ENCODE measurements around the gene C1orf146. TPM values are rescaled to one million over a fixed set of nuclear protein-coding genes. Genes with fewer than 3 reads are reported as not detected.

C1orf146 gene
- total and polyA plus RNA-seq, 2 donors (not counting 1 experiment from before 2014, with no cell fraction given) = not detected

- TF ChIP-seq CTCF (IDR thresholded peaks at IDR 0.05) = no peak
- TF ChIP-seq EZH2 (IDR thresholded peaks at IDR 0.05; ENCODE audit: borderline replicate concordance, insufficient read depth, low read depth, low read length, poor library complexity, severe bottlenecking) = no peak
- H3K79me2 ChIP-seq (ENCODE audit: control insufficient read depth, insufficient read depth, low read length) = no peaks in the 10 kb centered on the region
- no peaks in the 10 kb centered on the region for H3K27me3 ChIP-seq (replicated peaks in 1 of 4; ENCODE audit: control extremely low read depth in 1 of 4, control insufficient read depth in 3 of 4, insufficient read depth in 4 of 4, low read length in 3 of 4)
- H3K9me3 Mint-ChIP-seq (ENCODE audit: insufficient read depth) = no peaks in the 10 kb centered on the region
- no peak overlapping the region for H3K27ac ChIP-seq (ENCODE audit: low read length in 2 of 2)
- H3K27ac Mint-ChIP-seq = no peak overlapping the region
- no peaks in the 10 kb centered on the region for H4K20me1 ChIP-seq (ENCODE audit: control insufficient read depth, insufficient read depth, low read length, poor library complexity, severe bottlenecking)
- DNase-seq = no peak
- CTCF ChIA-PET = no interaction called here
- no peak overlapping the region for H3K4me2 ChIP-seq (replicated peaks; ENCODE audit: low read depth, low read length, poor library complexity, severe bottlenecking)
- H3K4me1 Mint-ChIP-seq = no peaks in the 10 kb centered on the region
- no peak for ATAC-seq (ENCODE audit: low read depth)
- H3K4me3 Mint-ChIP-seq = no peak overlapping the region
- no CpG with 5 or more reads among the region's 1 CpG for WGBS (ENCODE audit: insufficient coverage)
- no peaks in the 10 kb centered on the region for H3K36me3 ChIP-seq (replicated peaks in 1 of 2; ENCODE audit: control extremely low read depth in 1 of 2, control insufficient read depth in 1 of 2, extremely low read depth in 1 of 2, insufficient read depth in 2 of 2, low read length in 1 of 2)
- H2AFZ ChIP-seq (ENCODE audit: insufficient read depth, low read depth, low read length, poor library complexity, severe bottlenecking) = no peak overlapping the region
- no peaks in the 10 kb centered on the region for H3K9me3 ChIP-seq (ENCODE audit: control extremely low read depth in 1 of 3, control insufficient read depth in 2 of 3, insufficient read depth in 1 of 3, low read length in 2 of 3)
- intact Hi-C loops (cut with micrococcal nuclease) = no loop called here
- H3K4me1 ChIP-seq (ENCODE audit: control insufficient read depth in 2 of 2, insufficient read depth in 2 of 2, low read length in 2 of 2) = no peaks in the 10 kb centered on the region
- POLR2A ChIA-PET = no interaction called here
- no peak overlapping the region for H3K9ac ChIP-seq (ENCODE audit: low read length)
- no peak overlapping the region for H3K4me3 ChIP-seq (ENCODE audit: control extremely low read depth in 1 of 5, extremely low read depth in 1 of 5, insufficient read depth in 1 of 5, low read depth in 2 of 5, low read length in 4 of 5)
- H3K27me3 Mint-ChIP-seq = peaks cover 6% of the 10 kb centered on the region
These were observed 31.6 kb upstream of the C1orf146 start for GRCh38 chr1:92186081-92186480.

- intact Hi-C loops (cut with micrococcal nuclease) = no loop called here
- Histone ChIP-seq H3K4me3 (ENCODE audit: control extremely low read depth in 1 of 5, extremely low read depth in 1 of 5, insufficient read depth in 1 of 5, low read depth in 2 of 5, low read length in 4 of 5) (no peak overlapping the region), H3K4me1 (ENCODE audit: control insufficient read depth in 2 of 2, insufficient read depth in 2 of 2, low read length in 2 of 2) (no peaks in the 10 kb centered on the region), H4K20me1 (ENCODE audit: control insufficient read depth, insufficient read depth, low read length, poor library complexity, severe bottlenecking) (no peaks in the 10 kb centered on the region), H3K27ac (ENCODE audit: low read length in 2 of 2) (no peak overlapping the region), H3K36me3 (replicated peaks in 1 of 2; ENCODE audit: control extremely low read depth in 1 of 2, control insufficient read depth in 1 of 2, extremely low read depth in 1 of 2, insufficient read depth in 2 of 2, low read length in 1 of 2) (no peaks in the 10 kb centered on the region), H3K9me3 (ENCODE audit: control extremely low read depth in 1 of 3, control insufficient read depth in 2 of 3, insufficient read depth in 1 of 3, low read length in 2 of 3) (no peaks in the 10 kb centered on the region), H3K27me3 (replicated peaks in 1 of 4; ENCODE audit: control extremely low read depth in 1 of 4, control insufficient read depth in 3 of 4, insufficient read depth in 4 of 4, low read length in 3 of 4) (no peaks in the 10 kb centered on the region), H3K79me2 (ENCODE audit: control insufficient read depth, insufficient read depth, low read length) (no peaks in the 10 kb centered on the region), H2AFZ (ENCODE audit: insufficient read depth, low read depth, low read length, poor library complexity, severe bottlenecking) (no peak overlapping the region), H3K4me2 (replicated peaks; ENCODE audit: low read depth, low read length, poor library complexity, severe bottlenecking) (no peak overlapping the region), H3K9ac (ENCODE audit: low read length) (no peak overlapping the region)
- ChIA-PET POLR2A (no interaction called here), CTCF (no interaction called here)
- Mint-ChIP-seq H3K9me3 (ENCODE audit: insufficient read depth) (no peaks in the 10 kb centered on the region), H3K27ac (no peak overlapping the region), H3K27me3 (peaks cover 6% of the 10 kb centered on the region), H3K4me3 (no peak overlapping the region), H3K4me1 (no peaks in the 10 kb centered on the region)
- 85% methylated on average over 6 of the region's 7 CpGs for WGBS (ENCODE audit: insufficient coverage)
- DNase-seq (no peak), ATAC-seq (ENCODE audit: low read depth) (no peak)
- TF ChIP-seq CTCF (IDR thresholded peaks at IDR 0.05) = no peak
- no peak for TF ChIP-seq EZH2 (IDR thresholded peaks at IDR 0.05; ENCODE audit: borderline replicate concordance, insufficient read depth, low read depth, low read length, poor library complexity, severe bottlenecking)
These were observed 29.1 kb upstream of the C1orf146 start for GRCh38 chr1:92188436-92189255.
